ENCODE measurements around the gene M6PR. TPM values are rescaled to one million over a fixed set of nuclear protein-coding genes. Genes with fewer than 3 reads are reported as not detected.

Gene M6PR
- 10 to 100 TPM; 72.0 to 96.3 (median 88.5) TPM for total RNA-seq

- TF ChIP-seq POLR2AphosphoS5 (IDR thresholded peaks at IDR 0.05) = peak; percentile 77 to 91
- TF ChIP-seq EP300 (IDR thresholded peaks at IDR 0.05) = no peak
- peak; percentile 79 for TF ChIP-seq POLR2A (IDR thresholded peaks at IDR 0.05; ENCODE audit: low read depth)
- TF ChIP-seq CTCF (IDR thresholded peaks at IDR 0.05) = peak; percentile 45 to 61 (median 47)
- peaks cover 1 to 21% (median 18%) of the 10 kb centered on the region in 4 donors for H3K36me3 ChIP-seq
- no peaks in the 10 kb centered on the region for H3K27me3 ChIP-seq
- intact Hi-C loops (cut with DNase I) = loop anchor here (1.0 to 5.0 kb wide), 2 partner anchors 33 to 88 kb away; no protein-coding TSS in a partner anchor
- WGBS = under 1% methylated on average over 59 of the region's 66 CpGs
- H3K4me1 ChIP-seq = peaks cover 22 to 35% (median 31%) of the 10 kb centered on the region in 4 donors
- DNase-seq (ENCODE audit: extremely low spot score) = peak; percentile 99
- no peaks in the 10 kb centered on the region for H3K9me3 ChIP-seq
- H3K27ac ChIP-seq (replicated peaks in 1 of 4) = peak within 1 kb of the TSS; percentile 96 to 98 (median 98)
- H3K4me3 ChIP-seq = peak within 1 kb of the TSS; percentile 78 to 91 (median 86)
Measured at GRCh38 chr12:8949342-8950220, at the start of gene M6PR. Gene M6PR, minus strand, starts transcription at chr12:8949645. Its CDS starts 3,241 bp downstream, at chr12:8946404.

- intact Hi-C loops (cut with DNase I) = no loop called here
- H3K27me3 ChIP-seq = no peaks in the 10 kb centered on the region
- peaks cover 0 to 4% (median 0%) of the 10 kb centered on the region in 4 donors for H3K4me1 ChIP-seq
- H3K27ac ChIP-seq (replicated peaks in 1 of 4) = no peak overlapping the region
- DNase-seq (ENCODE audit: extremely low spot score) = no peak
- no peak overlapping the region for H3K4me3 ChIP-seq
- TF ChIP-seq POLR2AphosphoS5 (IDR thresholded peaks at IDR 0.05) (no peak), POLR2A (IDR thresholded peaks at IDR 0.05; ENCODE audit: low read depth) (no peak), EP300 (IDR thresholded peaks at IDR 0.05) (no peak), CTCF (IDR thresholded peaks at IDR 0.05) (no peak)
- 80% methylated on average over 5 of the region's 5 CpGs for WGBS
- H3K9me3 ChIP-seq = no peaks in the 10 kb centered on the region
- H3K36me3 ChIP-seq = no peaks in the 10 kb centered on the region
Measured at GRCh38 chr12:8996682-8997405, 47.4 kb upstream of the M6PR start.

GRCh38 chr12:8995021-8995775 is 45.8 kb upstream of the M6PR start:
- Histone ChIP-seq H3K4me1 (peaks cover 0 to 6% (median 0%) of the 10 kb centered on the region in 4 donors), H3K4me3 (no peak overlapping the region), H3K27ac (replicated peaks in 1 of 4) (no peak overlapping the region), H3K36me3 (no peaks in the 10 kb centered on the region), H3K27me3 (no peaks in the 10 kb centered on the region), H3K9me3 (no peaks in the 10 kb centered on the region)
- TF ChIP-seq EP300 (IDR thresholded peaks at IDR 0.05) (no peak), POLR2A (IDR thresholded peaks at IDR 0.05; ENCODE audit: low read depth) (no peak), CTCF (IDR thresholded peaks at IDR 0.05) (no peak), POLR2AphosphoS5 (IDR thresholded peaks at IDR 0.05) (no peak)
- intact Hi-C loops (cut with DNase I) = no loop called here
- DNase-seq (ENCODE audit: extremely low spot score) = no peak
- WGBS = 84% methylated on average over 4 of the region's 4 CpGs

- 90% methylated on average over 3 of the region's 3 CpGs for WGBS
- intact Hi-C loops (cut with DNase I) = no loop called here
- no peaks in the 10 kb centered on the region for H3K9me3 ChIP-seq
- H3K4me1 ChIP-seq = peaks cover 0 to 6% (median 0%) of the 10 kb centered on the region in 4 donors
- no peak for DNase-seq (ENCODE audit: extremely low spot score)
- TF ChIP-seq POLR2AphosphoS5 (IDR thresholded peaks at IDR 0.05) (no peak), POLR2A (IDR thresholded peaks at IDR 0.05; ENCODE audit: low read depth) (no peak), CTCF (IDR thresholded peaks at IDR 0.05) (no peak), EP300 (IDR thresholded peaks at IDR 0.05) (no peak)
- H3K36me3 ChIP-seq = no peaks in the 10 kb centered on the region
- no peaks in the 10 kb centered on the region for H3K27me3 ChIP-seq
- no peak overlapping the region for H3K27ac ChIP-seq (replicated peaks in 1 of 4)
- no peak overlapping the region for H3K4me3 ChIP-seq
Measured at GRCh38 chr12:8993827-8994226, 44.4 kb upstream of the M6PR start.
